Umbilical cord (tissue), 2 donors: ENCODE data around the gene MAP3K20. TPM values are rescaled to one million over a fixed set of nuclear protein-coding genes. Genes with fewer than 3 reads are reported as not detected.
"Not testable (repeated sequence)": the region's sequence is repeated elsewhere in the genome, so short reads cannot be mapped to it uniquely, and the experiment has no call there.

Experiments
- DNase-seq: peaks from one replicate; pipeline ENCODE4 v3.0.0-alpha.2; 2015; ENCODE audit warnings: low spot score
- total RNA-seq: library from RNA; depleted of rRNA; stranded (reverse); fragments of >200 nt; gene quantifications from one replicate; pipeline ENCODE4 v1.2.3, GENCODE V29; 2014; ENCODE audit warnings: low replicate concordance; ENCODE audit not compliant: insufficient read depth

MAP3K20 gene
- 72.0 TPM for total RNA-seq

GRCh38 chr2:173075781-173076580, at the start of gene MAP3K20:
MAP3K20 (plus strand) TSS chr2:173075846; CDS start chr2:173091032, 15,186 bp downstream.
- peak; percentile 80 for DNase-seq

GRCh38 chr2:173026479-173026878, 49.2 kb upstream of the MAP3K20 start:
- peak; percentile 93 for DNase-seq

GRCh38 chr2:173027181-173028128, 48.2 kb upstream of the MAP3K20 start:
- DNase-seq, result peak; percentile 96

- peak; percentile 50 for DNase-seq
These were observed 47.5 kb upstream of the MAP3K20 start for GRCh38 chr2:173028141-173028540.

GRCh38 chr2:173028671-173029070, 47.0 kb upstream of the MAP3K20 start:
- peak; percentile 95 for DNase-seq

GRCh38 chr2:173030561-173031490, 44.8 kb upstream of the MAP3K20 start:
- peak; percentile 72 for DNase-seq

GRCh38 chr2:173032032-173032431, 43.6 kb upstream of the MAP3K20 start:
- no peak for DNase-seq

GRCh38 chr2:173033084-173033483, 42.6 kb upstream of the MAP3K20 start:
- DNase-seq, result no peak

- DNase-seq, result no peak
These were observed 41.5 kb upstream of the MAP3K20 start for GRCh38 chr2:173034143-173034542.

GRCh38 chr2:173037245-173038120, 38.2 kb upstream of the MAP3K20 start:
- peak; percentile 84 for DNase-seq

- not testable (repeated sequence) for DNase-seq
These were observed 37.4 kb upstream of the MAP3K20 start for GRCh38 chr2:173038257-173038656.

- DNase-seq, result no peak
These were observed 34.9 kb upstream of the MAP3K20 start for GRCh38 chr2:173040729-173041128.

GRCh38 chr2:173043476-173043875, 32.2 kb upstream of the MAP3K20 start:
- DNase-seq, result no peak

GRCh38 chr2:173043897-173044519, 31.6 kb upstream of the MAP3K20 start:
- no peak for DNase-seq

- no peak for DNase-seq
These were observed 31.0 kb upstream of the MAP3K20 start for GRCh38 chr2:173044686-173045085.

GRCh38 chr2:173045181-173045580, 30.5 kb upstream of the MAP3K20 start:
- no peak for DNase-seq

- DNase-seq, result no peak
These were observed 27.1 kb upstream of the MAP3K20 start for GRCh38 chr2:173048522-173048896.

- peak; percentile 92 for DNase-seq
These were observed 26.6 kb upstream of the MAP3K20 start for GRCh38 chr2:173048897-173049661.

- DNase-seq, result peak; percentile 59
These were observed 25.8 kb upstream of the MAP3K20 start for GRCh38 chr2:173049831-173050230.
